ENCODE measurements around the gene SRSF3.

DNA sequence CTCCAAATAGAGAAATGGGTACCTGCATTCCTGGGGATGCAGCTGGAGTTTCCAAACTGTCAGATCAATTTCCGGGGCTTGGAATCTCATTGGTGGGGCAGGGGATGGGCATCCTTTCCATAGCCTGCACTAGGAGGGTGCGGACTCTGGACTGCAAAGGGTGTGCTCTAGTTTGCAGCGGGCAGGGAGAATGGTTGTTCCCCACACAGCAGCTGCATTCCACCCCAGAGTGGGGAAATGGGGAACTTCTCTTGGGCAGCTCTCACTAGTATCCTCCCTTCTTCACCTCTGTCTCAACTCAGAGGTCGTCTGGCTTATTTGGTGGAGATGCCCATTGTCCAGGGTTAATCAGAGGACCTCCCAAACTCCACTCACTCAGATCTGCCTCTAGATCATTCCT is 49.8 kb downstream of the SRSF3 start:
- TF ChIP-seq POLR2AphosphoS5 (IDR thresholded peaks at IDR 0.05): no peak
- TF ChIP-seq, protein P1, sequence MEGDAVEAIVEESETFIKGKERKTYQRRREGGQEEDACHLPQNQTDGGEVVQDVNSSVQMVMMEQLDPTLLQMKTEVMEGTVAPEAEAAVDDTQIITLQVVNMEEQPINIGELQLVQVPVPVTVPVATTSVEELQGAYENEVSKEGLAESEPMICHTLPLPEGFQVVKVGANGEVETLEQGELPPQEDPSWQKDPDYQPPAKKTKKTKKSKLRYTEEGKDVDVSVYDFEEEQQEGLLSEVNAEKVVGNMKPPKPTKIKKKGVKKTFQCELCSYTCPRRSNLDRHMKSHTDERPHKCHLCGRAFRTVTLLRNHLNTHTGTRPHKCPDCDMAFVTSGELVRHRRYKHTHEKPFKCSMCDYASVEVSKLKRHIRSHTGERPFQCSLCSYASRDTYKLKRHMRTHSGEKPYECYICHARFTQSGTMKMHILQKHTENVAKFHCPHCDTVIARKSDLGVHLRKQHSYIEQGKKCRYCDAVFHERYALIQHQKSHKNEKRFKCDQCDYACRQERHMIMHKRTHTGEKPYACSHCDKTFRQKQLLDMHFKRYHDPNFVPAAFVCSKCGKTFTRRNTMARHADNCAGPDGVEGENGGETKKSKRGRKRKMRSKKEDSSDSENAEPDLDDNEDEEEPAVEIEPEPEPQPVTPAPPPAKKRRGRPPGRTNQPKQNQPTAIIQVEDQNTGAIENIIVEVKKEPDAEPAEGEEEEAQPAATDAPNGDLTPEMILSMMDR (IDR thresholded peaks at IDR 0.05; ENCODE audit: poor library complexity, severe bottlenecking): no peak
- no peak for TF ChIP-seq EP300 (conservative IDR thresholded peaks at IDR 0.05; ENCODE audit: poor library complexity, severe bottlenecking)
- TF ChIP-seq EZH2 (IDR thresholded peaks at IDR 0.05; ENCODE audit: borderline replicate concordance, insufficient read depth, low read length, poor library complexity, severe bottlenecking): no peak
- TF ChIP-seq SMC3 (conservative IDR thresholded peaks at IDR 0.05; ENCODE audit: poor library complexity): no peak
